SH-SY5Y (cell line): Measurements from ENCODE around the gene HS6ST3.

ENCODE experiments used
- GATA2 ChIP-seq: IDR thresholded peaks from 2 replicates; pipeline ENCODE4 v1.6.1; 2011; ENCODE audit warnings: mild to moderate bottlenecking, low read depth, low read length
- GATA3 ChIP-seq: IDR thresholded peaks from 2 replicates; pipeline ENCODE4 v1.6.1; 2011; ENCODE audit warnings: low read depth, mild to moderate bottlenecking, low read length, moderate library complexity

DNA sequence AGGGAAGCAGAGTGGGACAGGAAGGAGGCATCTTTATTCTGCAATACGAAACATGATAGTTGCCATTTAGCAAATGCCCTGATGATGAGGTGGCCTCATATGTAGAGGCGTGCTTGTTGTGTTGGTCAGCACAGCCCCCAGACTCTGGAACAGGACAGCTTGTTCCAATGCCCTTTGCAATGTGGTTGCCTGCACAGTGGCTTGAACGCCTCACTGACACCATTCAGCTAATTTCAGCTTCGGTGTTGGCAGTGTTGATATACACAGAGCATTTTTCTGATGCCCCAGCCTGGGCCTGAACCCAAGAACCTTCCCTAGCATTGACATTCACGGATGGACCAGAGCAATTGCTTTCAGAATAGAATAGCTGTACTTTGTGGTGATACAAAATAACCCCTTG, 133.3 kb downstream of the HS6ST3 start:
- TF ChIP-seq GATA3 (no peak), GATA2 (no peak)
